GM23248 (cell line): ENCODE data around the gene CBLN2.

Experiments used
- EZH2 ChIP-seq: fragments of 200-600 bp; sonication (generic); IDR thresholded peaks from 2 replicates; pipeline ENCODE4 v1.6.1; 2018; ENCODE audit warnings: antibody characterized with exemption, mild to moderate bottlenecking; ENCODE audit not compliant: insufficient read depth, poor library complexity, severe bottlenecking
- EZH2phosphoT487 ChIP-seq: fragments of 200-600 bp; sonication (generic); IDR thresholded peaks from 2 replicates; pipeline ENCODE4 v1.6.1; 2018; ENCODE audit warnings: antibody characterized with exemption, moderate library complexity, mild to moderate bottlenecking, low read depth; ENCODE audit not compliant: insufficient read depth

- TF ChIP-seq EZH2 (no peak), EZH2phosphoT487 (no peak)
Measured at GRCh38 chr18:72542342-72542741, 1.8 kb downstream of the CBLN2 start.
